HepG2 (cell line): ENCODE results near the gene USP1. TPM values are rescaled to one million over a fixed set of nuclear protein-coding genes. Genes with fewer than 3 reads are reported as not detected.

Experiments
- ATAC-seq: fragments of 200-7000 bp; cut with Tn5 transposase; 3 replicates; pipeline ENCODE4 v1.9.1; 2020; ENCODE audit warnings: mild to moderate bottlenecking, moderate library complexity
- BruUV-seq: library from RNA; stranded (reverse); fragments of 400-500 nt; replicated peaks from 2 replicates; lab custom pipeline; 2021; lab: Mats Ljungman, UMichigan
- CTCF ChIA-PET: fragments of 300-600 bp; formaldehyde crosslinking; extraction: SDS; loops from one replicate; lab custom pipeline; 2021; ENCODE audit warnings: low total read pairs, inconsistent platforms, low intra/inter-chr PET ratio; lab: Yijun Ruan, JAX
- POLR2A ChIA-PET: fragments of 350-600 bp; sonication (Branson Sonifier 250); formaldehyde crosslinking; loops from one replicate; lab custom pipeline; 2020; ENCODE audit warnings: antibody characterized with exemption, inconsistent platforms; lab: Yijun Ruan, JAX
- DNase-seq: peaks from one replicate; pipeline ENCODE4 v3.0.0-alpha.2; 2015; ENCODE audit warnings: low spot score
- FAIRE-seq: peaks from 3 replicates; lab custom pipeline; 2011; peaks lifted over from hg19 to GRCh38; lab: Jason Lieb, UNC
- H2AFZ ChIP-seq: one replicate; pipeline ENCODE4 v1.6.1; 2011; ENCODE audit warnings: low read length, inconsistent platforms
- H3K27ac ChIP-seq: fragments of 300-600 bp; 3 replicates; pipeline ENCODE4 v1.8.0; 2011; ENCODE audit warnings: mixed run types, mild to moderate bottlenecking, mixed read lengths, low read length, inconsistent platforms; ENCODE audit not compliant: insufficient read depth; ENCODE audit errors: extremely low read length
- H3K27me3 ChIP-seq, 2 experiments: fragments of 200-600 bp in 1 of 2; 2 replicates in 1 of 2; 3 replicates in 1 of 2; pipeline versions ENCODE4 v1.6.0 to v1.8.0; 2011; ENCODE audit warnings: low read length in 2 of 2, mild to moderate bottlenecking in 2 of 2, moderate library complexity in 2 of 2, inconsistent platforms in 1 of 2; ENCODE audit not compliant: insufficient read depth in 2 of 2, control insufficient read depth in 1 of 2
- H3K36me3 ChIP-seq, 2 experiments: fragments of 200-600 bp in 1 of 2; replicated peaks in 1 of 2; 2 replicates in 1 of 2; 3 replicates in 1 of 2; pipeline versions ENCODE4 v1.5.1 to v1.8.0; 2011; ENCODE audit warnings: low read length in 2 of 2, inconsistent platforms in 1 of 2; ENCODE audit not compliant: insufficient read depth in 2 of 2, control insufficient read depth in 1 of 2
- H3K4me1 ChIP-seq: 2 replicates; pipeline ENCODE4 v1.5.1; 2012; ENCODE audit warnings: low read length, inconsistent platforms; ENCODE audit not compliant: insufficient read depth
- H3K4me2 ChIP-seq: 2 replicates; pipeline ENCODE4 v1.6.0; 2011; ENCODE audit warnings: low read depth, low read length, inconsistent platforms
- H3K4me3 ChIP-seq, 3 experiments: fragments of 200-600 bp in 1 of 3; sonication (generic), shearing (Covaris generic) in 1 of 3; replicated peaks in 1 of 3; 2 replicates each; pipeline ENCODE4 v1.5.1; 2011 to 2016; ENCODE audit warnings: low read length in 3 of 3, inconsistent platforms in 2 of 3, low read depth in 2 of 3, mild to moderate bottlenecking in 2 of 3, control low read depth in 1 of 3, mixed read lengths in 1 of 3; ENCODE audit not compliant: insufficient read depth in 1 of 3
- H3K79me2 ChIP-seq: one replicate; pipeline ENCODE4 v1.6.1; 2011; ENCODE audit warnings: low read length, inconsistent platforms; ENCODE audit not compliant: insufficient read depth
- H3K9ac ChIP-seq: 2 replicates; pipeline ENCODE4 v1.6.0; 2011; ENCODE audit warnings: mild to moderate bottlenecking, low read depth, low read length, inconsistent platforms; ENCODE audit not compliant: insufficient read depth
- H3K9me3 ChIP-seq: 2 replicates; pipeline ENCODE4 v1.5.1; 2012; ENCODE audit warnings: mild to moderate bottlenecking, low read length
- H4K20me1 ChIP-seq: 2 replicates; pipeline ENCODE4 v1.6.0; 2011; ENCODE audit warnings: inconsistent platforms, mild to moderate bottlenecking, low read length, moderate library complexity; ENCODE audit not compliant: insufficient read depth
- MAF1 ChIP-seq: sonication (generic); formaldehyde crosslinking; IDR thresholded peaks from 2 replicates; pipeline ENCODE4 v1.5.0; 2020; ENCODE audit warnings: missing genetic modification reagents, borderline replicate concordance
- MIER3 ChIP-seq: IDR thresholded peaks from 2 replicates; pipeline ENCODE4 v1.6.1; 2016; ENCODE audit warnings: missing compliant biosample characterization, borderline replicate concordance
- ZBTB33 ChIP-seq: sonication (generic); formaldehyde crosslinking; IDR thresholded peaks from 2 replicates; pipeline ENCODE4 v1.4.0; 2020; ENCODE audit warnings: missing genetic modification reagents
- ZNF343 ChIP-seq: sonication (generic); formaldehyde crosslinking; IDR thresholded peaks from 2 replicates; pipeline ENCODE4 v1.4.0; 2020; ENCODE audit warnings: mild to moderate bottlenecking, missing genetic modification reagents
- ZNF670 ChIP-seq: sonication (generic); formaldehyde crosslinking; IDR thresholded peaks from 2 replicates; pipeline ENCODE4 v1.8.0; 2022; ENCODE audit warnings: mild to moderate bottlenecking, missing genetic modification reagents, borderline replicate concordance
- WGBS: methylation state at CpG from one replicate; pipeline ENCODE4 v1.1.6; 2017; ENCODE audit warnings: low lambda C conversion rate; 5-methylcytosine and 5-hydroxymethylcytosine counted together
- in situ Hi-C: cut with HindIII; loops from 2 replicates; pipeline ENCODE4 v1.10.0; 2017; ENCODE audit warnings: low pct_unique_long_range_greater_than_20kb; ENCODE audit not compliant: extremely low pct_ligation_motif_present
- intact Hi-C: fragments of 100-400 bp; cut with micrococcal nuclease; formaldehyde crosslinking; loops from one replicate; pipeline ENCODE4 v1.10.0; 2022; ENCODE audit not compliant: unreplicated experiment
- polyA plus RNA-seq, 8 experiments: library from polyadenylated mRNA; depleted of rRNA in 3 of 8; stranded (reverse) in 7 of 8; unstranded in 1 of 8; fragments of >200 nt; fragmentation: Illumina TruSeq in 4 of 8; extraction: Trizol in 4 of 8; gene quantifications; 2 replicates each; pipeline versions ENCODE4 v1.2.1 to v1.2.3, GENCODE V29; 2011 to 2016; ENCODE audit warnings: low read depth in 4 of 8, missing spikeins in 1 of 8, mixed read lengths in 1 of 8; ENCODE audit not compliant: insufficient read depth in 1 of 8
- total RNA-seq, 5 experiments: library from RNA; depleted of rRNA; stranded (reverse); fragments of >200 nt; fragmentation: Illumina TruSeq; extraction: Trizol; gene quantifications; 2 replicates each; pipeline ENCODE4 v1.2.3, GENCODE V29; 2016; ENCODE audit warnings: low read depth in 1 of 5

USP1 gene
- total and polyA plus RNA-seq, 2 of the 13 experiments (the other 11 are each of a cell fraction or from before 2014, with no cell fraction given), result 9.0 to 64.6 TPM

GRCh38 chr1:62405247-62405646 lies 31.6 kb upstream of the USP1 start:
- peaks cover 9% of the 10 kb centered on the region; the same call in 1 of the 2 replicates for H3K4me1 ChIP-seq
- 81% methylated on average over 2 of the region's 2 CpGs for WGBS
- no peaks in the 10 kb centered on the region for H4K20me1 ChIP-seq
- no peaks in the 10 kb centered on the region for H3K79me2 ChIP-seq
- no peak for ATAC-seq
- no peaks in the 10 kb centered on the region for H3K9me3 ChIP-seq
- no peak overlapping the region for H2AFZ ChIP-seq
- H3K36me3 ChIP-seq, result no peaks in the 10 kb centered on the region
- DNase-seq, result no peak
- ChIA-PET CTCF (no interaction called here), POLR2A (no interaction called here)
- H3K9ac ChIP-seq, result no peak overlapping the region
- intact Hi-C loops, result loop anchor here (5.0 kb wide), 1 partner anchor 163 kb away; no protein-coding TSS in a partner anchor
- TF ChIP-seq MIER3 (CRISPR knock-in tag) (no peak), ZBTB33 (CRISPR knock-in tag) (peak; percentile 69; the same call in 1 of the 2 replicates), ZNF670 (CRISPR knock-in tag) (no peak)
- H3K27ac ChIP-seq, result no peak overlapping the region
- H3K27me3 ChIP-seq, result no peaks in the 10 kb centered on the region
- in situ Hi-C loops, result loop anchor here (5.0 kb wide), 1 partner anchor 228 kb away; no protein-coding TSS in a partner anchor
- H3K4me3 ChIP-seq, result no peak overlapping the region
- no TSS peak for BruUV-seq
- FAIRE-seq, result no peak
- no peak overlapping the region for H3K4me2 ChIP-seq

- 56% methylated on average over 3 of the region's 3 CpGs for WGBS
- intact Hi-C loops (loop anchor here (2.0 to 5.0 kb wide), 2 partner anchors 88 to 164 kb away; partner anchors contain the start of gene KANK4), in situ Hi-C loops (loop anchor here (5.0 kb wide), 1 partner anchor 229 kb away; no protein-coding TSS in a partner anchor)
- H3K79me2 ChIP-seq, result no peaks in the 10 kb centered on the region
- no peak overlapping the region for H2AFZ ChIP-seq
- no peak overlapping the region for H3K9ac ChIP-seq
- H3K4me2 ChIP-seq, result no peak overlapping the region
- no peaks in the 10 kb centered on the region for H4K20me1 ChIP-seq
- no peak for TF ChIP-seq ZNF343 (CRISPR knock-in tag)
- no peak for TF ChIP-seq MAF1 (CRISPR knock-in tag)
- H3K27me3 ChIP-seq, result no peaks in the 10 kb centered on the region
- H3K4me1 ChIP-seq, result peaks cover 9% of the 10 kb centered on the region; the same call in 1 of the 2 replicates
- H3K36me3 ChIP-seq, result no peaks in the 10 kb centered on the region
- BruUV-seq, result no TSS peak
- FAIRE-seq (no peak), ATAC-seq (no peak), DNase-seq (no peak)
- ChIA-PET POLR2A (no interaction called here), CTCF (interaction anchor here (0.8 to 2.3 kb wide), 4 partner anchors 112 to 271 kb away, joined by 3 to 35 read pairs (median 7); no protein-coding TSS in a partner anchor)
- H3K9me3 ChIP-seq, result no peaks in the 10 kb centered on the region
- no peak overlapping the region for H3K27ac ChIP-seq
- H3K4me3 ChIP-seq, result no peak overlapping the region
Observed at GRCh38 chr1:62406576-62406975, 30.3 kb upstream of the USP1 start.
